GM10847 (cell line): ENCODE data around the gene ASIC3.

Experiments
- POLR2A ChIP-seq: IDR thresholded peaks from 2 replicates; pipeline ENCODE4 v1.6.1; 2011; ENCODE audit not compliant: insufficient read length; ENCODE audit errors: extremely low read depth

The ASIC3 gene

DNA sequence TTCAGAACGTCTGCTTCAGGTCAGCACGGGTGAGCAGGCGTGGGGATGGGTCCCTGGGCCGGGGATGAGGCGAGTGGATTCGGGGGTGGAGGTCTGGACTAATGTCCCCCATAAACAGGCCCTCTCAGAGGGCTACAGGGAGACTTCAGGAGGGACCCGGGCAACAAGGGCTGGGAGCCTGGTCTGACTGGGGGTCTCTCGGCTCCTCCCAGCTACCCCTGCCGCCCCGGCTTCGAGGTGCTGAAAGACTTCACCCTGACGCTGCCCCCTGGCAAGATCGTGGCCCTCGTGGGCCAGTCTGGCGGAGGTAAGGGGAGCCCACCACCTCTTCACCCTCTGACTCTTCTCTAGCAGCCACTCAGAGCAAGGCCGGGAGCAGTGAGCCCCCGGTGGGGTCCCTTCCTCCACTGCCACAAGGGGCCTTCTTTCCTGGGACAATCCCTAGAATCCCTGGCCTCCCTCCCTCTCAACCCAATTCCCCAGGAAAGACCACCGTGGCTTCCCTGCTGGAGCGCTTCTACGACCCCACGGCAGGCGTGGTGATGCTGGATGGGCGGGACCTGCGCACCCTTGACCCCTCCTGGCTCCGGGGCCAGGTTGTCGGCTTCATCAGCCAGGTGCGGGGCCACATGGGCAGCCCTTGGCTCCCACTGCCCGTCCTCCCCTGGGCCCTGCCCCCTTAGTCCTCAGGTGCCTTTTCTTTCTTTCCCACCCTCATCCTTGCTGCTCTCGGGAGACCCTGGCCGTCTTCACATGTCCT, 7.5 kb upstream of the ASIC3 start:
- TF ChIP-seq POLR2A, result no peak

DNA sequence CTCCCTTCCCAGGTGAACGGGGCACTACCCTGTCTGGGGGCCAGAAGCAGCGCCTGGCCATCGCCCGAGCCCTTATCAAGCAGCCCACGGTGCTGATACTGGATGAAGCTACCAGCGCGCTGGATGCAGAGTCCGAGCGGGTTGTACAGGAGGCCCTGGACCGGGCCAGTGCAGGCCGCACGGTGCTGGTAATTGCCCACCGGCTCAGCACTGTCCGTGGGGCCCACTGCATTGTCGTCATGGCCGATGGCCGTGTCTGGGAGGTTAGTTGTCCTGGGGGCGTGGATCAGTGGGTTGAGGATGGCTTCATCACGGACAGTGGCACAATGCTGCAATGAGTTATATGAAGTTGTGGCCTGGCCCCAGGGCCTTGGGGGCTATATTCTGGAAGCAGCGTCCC, 4.4 kb upstream of the ASIC3 start:
- no peak for TF ChIP-seq POLR2A

DNA sequence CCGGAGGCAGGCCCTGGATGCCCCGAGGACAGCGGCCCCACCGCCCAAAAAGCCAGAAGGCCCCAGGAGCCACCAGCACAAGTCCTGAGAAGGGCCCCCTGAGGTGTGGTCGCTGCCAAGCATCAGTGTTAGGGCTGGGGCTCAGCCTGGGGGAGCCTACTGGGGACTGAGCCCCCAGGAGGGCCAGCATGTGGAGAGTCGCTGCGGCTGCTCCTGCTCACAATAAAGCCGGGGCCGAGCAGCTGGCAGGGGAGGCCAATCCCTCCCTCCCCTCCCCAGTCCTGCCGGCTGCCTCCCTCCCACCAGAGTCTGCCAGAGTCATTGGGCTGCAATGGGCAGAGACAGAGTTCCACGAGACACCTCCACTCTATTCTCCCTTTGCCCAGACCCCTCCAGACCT, 3.1 kb upstream of the ASIC3 start:
- TF ChIP-seq POLR2A, result no peak

DNA sequence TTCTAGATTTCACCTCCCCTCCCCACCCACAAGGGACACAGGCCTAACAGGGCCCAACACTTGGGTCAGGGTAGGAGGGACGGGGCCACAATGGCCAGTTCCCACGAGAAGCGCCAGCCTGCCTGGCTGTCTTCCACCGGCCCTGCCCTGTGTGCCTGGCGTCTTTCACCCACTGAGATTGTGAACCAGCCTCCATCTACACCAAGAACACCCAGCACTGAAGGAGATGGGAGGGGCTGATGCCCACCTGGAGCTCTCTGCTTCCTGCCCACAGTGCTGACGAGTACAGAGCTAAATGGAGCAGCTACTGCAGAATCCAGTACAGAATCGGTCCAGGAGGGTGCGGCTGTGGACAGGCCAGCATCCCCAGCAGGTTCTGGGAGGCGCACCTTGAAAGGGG, 2.4 kb upstream of the ASIC3 start:
- no peak for TF ChIP-seq POLR2A

DNA sequence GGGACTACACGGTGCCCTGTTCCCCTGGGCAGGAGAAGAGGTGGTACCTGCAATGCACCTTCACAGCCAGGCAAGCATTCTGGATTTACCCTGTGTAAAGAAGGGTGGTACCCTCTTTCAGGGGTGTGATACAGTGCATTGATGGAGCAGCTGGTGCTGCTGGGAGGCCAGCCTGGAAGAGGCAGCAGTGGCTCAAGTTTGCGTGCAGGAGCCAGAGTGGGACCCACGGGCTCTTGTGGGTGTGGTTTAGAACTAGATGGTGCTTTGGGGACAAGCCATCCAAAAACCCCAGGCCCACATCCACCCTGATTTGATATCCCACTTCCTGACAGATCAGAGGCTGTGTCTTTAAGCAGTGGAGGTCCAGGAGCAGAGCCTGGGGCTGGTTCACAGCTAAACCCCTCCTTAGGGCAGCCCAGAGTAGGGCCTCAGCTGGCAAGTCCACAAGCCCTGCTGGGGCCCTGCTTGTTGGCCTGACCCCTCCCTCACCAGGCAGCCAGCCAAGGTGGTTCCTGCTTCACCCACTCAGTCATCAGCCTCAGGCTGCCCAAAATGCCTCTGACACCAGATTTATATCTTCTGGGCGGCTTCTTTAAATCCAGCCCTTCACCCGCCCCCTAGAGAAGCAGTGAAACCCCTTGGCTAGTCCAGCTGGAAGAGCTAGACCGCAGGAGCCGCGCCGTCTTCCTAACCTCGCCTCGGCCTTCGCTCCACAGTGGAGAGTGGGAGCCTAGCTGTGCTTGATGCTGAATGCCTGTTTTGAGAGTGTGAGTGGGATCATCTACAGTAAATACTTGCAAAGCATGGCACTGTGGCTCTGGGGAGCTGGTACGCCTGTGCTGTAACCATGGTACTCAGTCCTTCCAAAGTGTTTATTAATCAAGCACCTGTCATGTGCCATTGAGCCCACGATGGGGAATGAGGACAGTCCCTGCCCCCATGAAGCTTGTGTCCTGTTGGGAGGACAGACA, 1.4 kb upstream of the ASIC3 start:
- TF ChIP-seq POLR2A, result no peak

DNA sequence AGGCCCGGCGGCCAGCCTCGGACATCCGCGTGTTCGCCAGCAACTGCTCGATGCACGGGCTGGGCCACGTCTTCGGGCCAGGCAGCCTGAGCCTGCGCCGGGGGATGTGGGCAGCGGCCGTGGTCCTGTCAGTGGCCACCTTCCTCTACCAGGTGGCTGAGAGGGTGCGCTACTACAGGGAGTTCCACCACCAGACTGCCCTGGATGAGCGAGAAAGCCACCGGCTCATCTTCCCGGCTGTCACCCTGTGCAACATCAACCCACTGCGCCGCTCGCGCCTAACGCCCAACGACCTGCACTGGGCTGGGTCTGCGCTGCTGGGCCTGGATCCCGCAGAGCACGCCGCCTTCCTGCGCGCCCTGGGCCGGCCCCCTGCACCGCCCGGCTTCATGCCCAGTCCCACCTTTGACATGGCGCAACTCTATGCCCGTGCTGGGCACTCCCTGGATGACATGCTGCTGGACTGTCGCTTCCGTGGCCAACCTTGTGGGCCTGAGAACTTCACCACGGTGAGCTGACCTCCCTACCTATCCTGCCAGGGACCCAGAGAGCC, 656 bp downstream of the ASIC3 start:
- TF ChIP-seq POLR2A, result no peak

DNA sequence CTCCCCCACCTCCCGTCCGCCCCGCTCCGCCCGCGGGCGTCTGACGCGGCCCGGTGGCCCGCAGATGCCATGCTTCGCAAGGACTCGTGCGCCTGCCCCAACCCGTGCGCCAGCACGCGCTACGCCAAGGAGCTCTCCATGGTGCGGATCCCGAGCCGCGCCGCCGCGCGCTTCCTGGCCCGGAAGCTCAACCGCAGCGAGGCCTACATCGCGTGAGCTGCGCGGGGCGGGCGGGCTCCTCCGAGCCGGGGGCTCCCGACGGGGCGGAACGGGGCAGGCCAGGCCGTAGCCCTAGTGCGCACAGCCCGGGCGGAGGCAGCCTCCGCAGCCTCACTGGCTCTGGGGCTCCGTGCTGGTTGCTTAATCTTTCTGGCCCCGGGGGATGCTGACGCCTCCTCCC, 2.8 kb downstream of the ASIC3 start:
- no peak for TF ChIP-seq POLR2A

DNA sequence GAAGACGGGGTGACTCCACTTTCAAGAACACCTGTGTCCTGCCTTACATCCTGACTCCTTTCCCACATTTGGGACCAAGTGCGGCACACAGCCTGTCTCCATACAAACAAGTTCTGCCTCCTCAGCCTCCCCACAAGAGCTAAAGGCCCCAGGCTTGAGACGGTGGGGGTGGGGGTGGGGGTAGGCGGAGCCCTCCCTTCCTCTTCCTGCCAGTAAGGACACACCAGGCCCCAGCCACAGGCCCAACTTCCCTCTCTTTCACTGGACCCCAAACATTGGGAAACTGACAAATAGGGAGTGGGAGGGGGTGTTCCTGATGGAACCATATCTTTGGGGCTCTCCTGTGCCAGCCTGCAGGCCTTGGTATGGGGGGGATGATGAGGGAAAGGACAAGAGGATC, 4.8 kb downstream of the ASIC3 start:
- no peak for TF ChIP-seq POLR2A

DNA sequence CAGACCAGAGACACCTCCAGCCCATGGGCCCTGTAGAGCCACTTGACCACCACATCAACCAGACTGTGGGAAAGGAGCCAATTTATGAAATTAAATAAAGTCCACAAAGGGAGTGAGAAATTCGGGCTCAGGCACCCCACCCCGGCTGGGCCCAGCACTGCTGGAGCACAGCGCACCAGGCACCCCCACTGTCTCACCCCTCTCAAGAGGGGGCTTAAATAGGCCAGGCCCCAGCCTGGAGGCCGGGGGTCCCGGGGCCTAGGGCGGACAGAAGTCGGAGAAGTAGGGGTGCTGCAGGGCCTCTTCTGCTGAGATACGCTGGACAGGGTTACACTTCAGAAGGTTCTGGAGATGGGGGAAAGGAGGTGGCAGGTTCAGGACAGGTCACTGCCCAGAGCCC, 5.4 kb downstream of the ASIC3 start:
- no peak for TF ChIP-seq POLR2A

DNA sequence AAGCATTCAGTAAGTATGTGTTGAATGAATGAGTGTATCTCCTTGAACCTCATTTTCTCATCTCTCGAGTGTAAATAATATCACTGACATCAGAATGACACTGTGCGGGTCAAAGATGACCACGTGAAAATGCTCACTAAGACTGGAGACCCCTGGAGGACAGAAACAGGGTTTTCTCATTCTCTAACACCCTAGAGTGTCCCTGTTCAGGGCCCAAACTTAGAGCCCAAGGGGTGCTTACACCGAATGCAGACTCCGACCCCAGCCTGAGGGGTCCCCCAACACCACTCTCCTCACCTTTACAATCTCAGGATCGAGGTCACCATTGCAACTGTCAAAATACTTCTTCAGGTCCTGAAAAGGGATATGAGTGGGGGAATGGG, 7.9 kb downstream of the ASIC3 start:
- TF ChIP-seq POLR2A, result no peak

DNA sequence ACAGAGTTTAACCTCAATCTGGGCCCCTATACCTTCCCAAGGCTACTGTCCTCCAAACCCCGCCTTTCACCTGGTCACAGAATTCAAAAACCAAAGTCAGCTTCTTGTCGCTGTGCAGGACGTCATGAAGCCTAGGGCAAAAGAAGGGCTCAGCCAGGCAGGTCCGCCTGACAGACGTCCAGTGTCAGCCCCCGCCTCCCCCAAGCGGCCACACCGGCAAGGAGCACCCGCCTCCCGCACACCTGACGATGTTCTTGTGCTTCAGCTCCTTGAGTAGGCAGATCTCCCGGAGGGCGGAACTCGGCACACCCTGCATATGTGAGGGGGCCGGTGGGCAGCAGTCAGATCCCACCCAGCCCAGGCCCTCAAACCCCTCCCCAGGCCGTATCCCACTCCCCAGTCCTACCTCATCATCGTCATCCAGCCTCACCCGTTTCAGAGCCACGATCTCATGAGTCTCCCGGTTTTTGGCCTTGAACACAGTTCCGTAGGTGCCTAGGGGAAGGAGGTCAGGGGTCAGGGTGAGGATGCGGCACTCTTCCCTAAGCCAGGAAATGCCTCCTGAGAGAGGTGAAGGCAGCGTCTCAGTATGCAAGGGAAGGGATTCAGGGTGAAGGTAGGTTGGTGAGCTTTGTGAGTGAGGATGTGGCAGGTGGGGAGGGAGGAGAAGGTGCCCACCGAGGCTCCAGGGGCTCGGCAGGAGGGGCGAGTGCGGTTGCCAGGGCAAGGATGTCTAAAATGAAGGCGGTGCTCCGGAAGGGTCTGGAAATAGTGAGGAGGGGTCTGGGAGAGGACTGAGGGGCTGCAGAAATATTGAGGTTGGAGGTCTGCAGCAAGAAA, 8.6 kb downstream of the ASIC3 start:
- TF ChIP-seq POLR2A, result no peak

DNA sequence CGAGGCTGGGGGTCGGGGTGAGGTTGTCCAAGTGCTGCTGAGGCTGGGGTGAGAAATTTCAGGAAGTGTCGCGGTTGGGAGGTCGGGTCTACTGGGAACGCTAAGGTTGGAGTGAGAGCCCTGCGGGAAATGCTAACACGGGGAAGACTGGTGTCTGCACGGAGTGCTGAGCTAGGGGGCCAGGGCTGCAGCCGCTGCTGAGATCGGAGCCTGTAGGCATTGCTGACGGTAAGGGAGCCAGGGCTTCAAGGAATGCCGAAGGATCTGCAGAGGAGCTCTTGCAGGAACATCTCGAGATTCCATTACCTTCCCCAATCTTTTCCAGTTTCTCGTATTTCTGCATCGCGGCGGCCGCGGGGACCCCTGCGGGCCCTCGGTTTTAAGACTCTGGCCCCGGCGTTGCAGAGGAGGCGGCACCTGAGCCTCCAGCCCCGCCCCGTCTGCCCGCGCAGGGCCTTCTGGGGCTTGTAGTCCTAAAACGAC, 9.2 kb downstream of the ASIC3 start, which contains the start of gene CDK5:
TSS of gene CDK5 (minus strand) at position 392 of the 483 bp plus-strand sequence. CDS start at position 343, 49 bp downstream.
- TF ChIP-seq POLR2A, result no peak

DNA sequence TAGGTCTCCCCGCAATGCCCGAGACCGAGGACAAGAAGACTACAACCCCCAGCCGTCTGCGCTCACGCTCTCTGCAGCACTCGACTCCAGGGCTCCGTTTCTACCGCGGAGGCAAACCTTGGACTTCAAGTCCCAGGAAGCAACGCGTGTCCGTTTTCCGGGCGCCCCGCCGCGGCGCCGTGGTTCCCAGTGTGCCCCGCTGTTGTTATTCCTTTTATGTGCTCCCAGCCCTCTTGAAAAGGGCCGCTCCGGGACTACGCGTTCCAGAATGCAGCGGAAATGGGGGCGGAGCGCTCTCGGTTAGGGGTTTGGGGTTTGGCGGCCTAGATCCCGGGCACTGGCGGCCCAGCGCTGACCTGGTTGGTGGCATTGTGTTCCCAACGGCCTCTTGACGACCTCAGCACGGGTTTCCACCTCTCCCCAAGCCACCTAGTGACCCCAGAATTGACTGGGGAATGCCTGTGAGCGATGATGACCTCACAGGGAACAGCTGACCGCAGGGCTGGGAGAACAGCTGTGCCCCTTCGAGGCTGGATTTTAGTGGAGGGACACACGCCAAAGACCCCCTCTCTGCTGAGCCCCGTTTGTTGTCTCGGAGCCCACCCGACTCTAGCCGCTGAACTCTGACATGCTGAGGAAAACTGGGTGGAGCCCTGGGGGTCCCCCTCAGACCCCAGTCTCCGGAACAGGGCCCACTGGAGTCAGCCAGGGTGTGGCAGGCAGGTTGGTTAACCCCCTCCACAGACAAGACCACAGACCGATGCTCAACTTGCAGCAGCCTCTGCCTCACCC, 9.9 kb downstream of the ASIC3 start:
- TF ChIP-seq POLR2A, result peak; percentile 34

DNA sequence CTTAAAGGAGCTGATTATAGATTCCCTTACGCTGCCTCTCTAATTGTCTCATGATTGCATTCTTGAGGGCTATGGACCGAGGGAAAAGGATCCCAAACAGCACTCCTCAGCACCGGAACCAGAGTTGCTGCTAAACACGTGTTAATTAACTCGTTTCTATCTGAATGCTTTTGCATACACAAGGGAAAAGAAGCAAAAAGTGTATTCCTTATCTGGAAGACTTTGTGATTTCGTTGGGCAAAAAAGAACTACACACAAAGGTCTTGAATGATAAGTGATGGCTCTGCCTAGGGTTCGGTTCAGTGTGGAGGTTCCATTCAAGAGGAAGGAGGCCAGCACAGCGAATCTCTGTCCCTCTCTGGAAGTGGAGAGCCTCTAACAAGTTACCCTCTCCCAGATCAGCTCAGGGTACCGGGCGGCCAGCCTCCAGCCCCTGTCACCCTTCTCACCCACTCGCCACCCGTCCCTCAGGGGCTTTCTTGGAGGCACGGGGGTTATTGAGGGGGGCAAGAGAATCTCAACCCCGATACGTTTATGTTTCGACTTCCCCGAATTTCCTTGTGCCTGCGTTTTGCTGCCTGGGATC, 10.5 kb downstream of the ASIC3 start:
- TF ChIP-seq POLR2A, result no peak
